Measurements from ENCODE around the gene KHNYN.

The KHNYN gene

GRCh38 chr14:24422694-24423601 lies 6.8 kb upstream of the KHNYN start:
- TF ChIP-seq CTCF (IDR thresholded peaks at IDR 0.05), result no peak

- no peak for TF ChIP-seq CTCF (IDR thresholded peaks at IDR 0.05)
These were observed 4.0 kb upstream of the KHNYN start for GRCh38 chr14:24425704-24426103.

- TF ChIP-seq CTCF (IDR thresholded peaks at IDR 0.05), result no peak
These were observed 3.4 kb upstream of the KHNYN start for GRCh38 chr14:24426150-24426911.

GRCh38 chr14:24426912-24427536 lies 2.7 kb upstream of the KHNYN start:
- TF ChIP-seq CTCF (IDR thresholded peaks at IDR 0.05), result no peak

GRCh38 chr14:24427537-24428508 lies 1.9 kb upstream of the KHNYN start:
- no peak for TF ChIP-seq CTCF (IDR thresholded peaks at IDR 0.05)

GRCh38 chr14:24428628-24429394 lies 943 bp upstream of the KHNYN start:
- TF ChIP-seq CTCF (IDR thresholded peaks at IDR 0.05), result no peak

All from LNCAP (cell line).